ENCODE results near the gene ZNF26. TPM values are rescaled to one million over a fixed set of nuclear protein-coding genes. Genes with fewer than 3 reads are reported as not detected.

Gene ZNF26
- total and polyA plus RNA-seq, 12 donors, result 2.3 to 6.2 (median 3.8) TPM

DNA sequence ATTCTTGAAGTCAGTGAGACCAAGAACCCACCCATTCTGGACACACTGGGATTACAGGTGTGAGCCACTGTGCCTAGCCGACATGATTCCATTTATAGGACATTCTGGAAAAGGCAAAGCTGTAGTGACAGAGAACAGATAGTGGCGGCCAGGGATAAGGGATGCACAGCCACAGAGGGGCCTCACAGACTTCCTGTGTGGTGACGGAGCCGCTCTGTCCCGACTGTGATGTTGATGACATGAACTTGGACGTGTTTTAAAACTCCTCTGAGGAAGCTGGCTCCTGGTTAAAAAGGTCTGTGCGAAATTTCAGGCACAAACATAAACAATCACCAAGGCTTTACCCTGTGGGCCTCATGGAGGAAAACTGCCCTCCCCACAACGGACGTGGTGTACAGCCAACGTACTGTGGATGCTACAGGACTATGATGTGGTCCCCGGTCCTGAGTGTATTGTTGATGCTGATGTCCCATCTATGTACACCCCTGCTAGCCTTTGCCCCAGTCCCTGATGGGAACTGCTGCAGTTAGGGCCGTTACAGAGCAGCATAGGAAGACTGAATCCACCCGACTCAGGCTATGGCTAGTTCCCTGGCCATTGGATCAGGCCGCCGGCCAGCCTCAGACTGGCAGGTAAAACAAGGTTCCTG is 46.0 kb upstream of the ZNF26 start:
- H3K4me1 ChIP-seq, result no peaks in the 10 kb centered on the region
- TF ChIP-seq, protein P1, sequence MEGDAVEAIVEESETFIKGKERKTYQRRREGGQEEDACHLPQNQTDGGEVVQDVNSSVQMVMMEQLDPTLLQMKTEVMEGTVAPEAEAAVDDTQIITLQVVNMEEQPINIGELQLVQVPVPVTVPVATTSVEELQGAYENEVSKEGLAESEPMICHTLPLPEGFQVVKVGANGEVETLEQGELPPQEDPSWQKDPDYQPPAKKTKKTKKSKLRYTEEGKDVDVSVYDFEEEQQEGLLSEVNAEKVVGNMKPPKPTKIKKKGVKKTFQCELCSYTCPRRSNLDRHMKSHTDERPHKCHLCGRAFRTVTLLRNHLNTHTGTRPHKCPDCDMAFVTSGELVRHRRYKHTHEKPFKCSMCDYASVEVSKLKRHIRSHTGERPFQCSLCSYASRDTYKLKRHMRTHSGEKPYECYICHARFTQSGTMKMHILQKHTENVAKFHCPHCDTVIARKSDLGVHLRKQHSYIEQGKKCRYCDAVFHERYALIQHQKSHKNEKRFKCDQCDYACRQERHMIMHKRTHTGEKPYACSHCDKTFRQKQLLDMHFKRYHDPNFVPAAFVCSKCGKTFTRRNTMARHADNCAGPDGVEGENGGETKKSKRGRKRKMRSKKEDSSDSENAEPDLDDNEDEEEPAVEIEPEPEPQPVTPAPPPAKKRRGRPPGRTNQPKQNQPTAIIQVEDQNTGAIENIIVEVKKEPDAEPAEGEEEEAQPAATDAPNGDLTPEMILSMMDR (IDR thresholded peaks at IDR 0.05), result no peak
- no peak overlapping the region for H3K4me3 ChIP-seq
- DNase-seq (no peak), ATAC-seq (no peak)
- WGBS, 2 donors, result 92 to 94% methylated on average over 15 of the region's 15 CpGs
- H3K36me3 ChIP-seq, result peaks cover 0 to 68% (median 47%) of the 10 kb centered on the region in 9 donors
- H3K9me3 ChIP-seq, result peaks cover 0 to 100% (median 48%) of the 10 kb centered on the region in 11 donors
- no peak overlapping the region for H3K27ac ChIP-seq
- intact Hi-C loops (cut with DNase I), result no loop called here
- H3K27me3 ChIP-seq, result no peaks in the 10 kb centered on the region

DNA sequence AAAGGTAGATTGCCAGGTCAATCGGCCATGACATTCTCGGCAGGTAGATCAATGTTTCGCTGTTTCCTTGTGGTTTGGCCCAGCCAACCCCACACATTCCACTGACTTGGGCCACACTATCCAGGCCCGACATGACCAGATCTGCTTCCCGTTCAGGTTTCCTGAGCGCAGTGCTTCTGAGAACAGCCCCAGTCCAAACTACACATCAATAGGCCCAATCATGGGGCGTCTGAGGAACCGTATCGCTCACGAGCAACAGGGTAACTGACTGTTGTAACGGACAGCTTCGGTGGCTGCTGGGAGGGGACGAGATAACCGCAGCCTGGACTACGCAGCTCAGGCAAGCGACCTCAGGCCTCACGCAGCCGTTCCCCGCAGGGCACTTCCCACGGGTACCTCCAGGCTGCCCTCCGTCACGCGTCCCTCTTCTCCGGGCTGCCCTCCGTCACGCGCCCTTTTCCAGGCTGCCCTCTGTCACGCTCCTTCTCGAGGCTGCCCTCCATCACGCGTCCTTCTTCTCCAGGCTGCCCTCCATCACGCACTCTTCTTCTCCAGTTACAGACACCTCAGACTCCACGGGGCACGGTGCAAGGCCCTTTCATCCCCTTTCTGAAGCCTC is 44.7 kb upstream of the ZNF26 start:
- intact Hi-C loops (cut with DNase I), result no loop called here
- Histone ChIP-seq H3K27me3 (no peaks in the 10 kb centered on the region), H3K4me1 (no peaks in the 10 kb centered on the region), H3K4me3 (no peak overlapping the region), H3K36me3 (peaks cover 0 to 72% (median 59%) of the 10 kb centered on the region in 9 donors), H3K9me3 (peaks cover 0 to 100% (median 46%) of the 10 kb centered on the region in 11 donors), H3K27ac (no peak overlapping the region)
- WGBS, 2 donors, result 95 to 98% methylated on average over 34 of the region's 34 CpGs
- TF ChIP-seq, protein P1 (IDR thresholded peaks at IDR 0.05), result no peak
- no peak for DNase-seq
- peak in 1 of 8 donors; percentile 34 for ATAC-seq

DNA sequence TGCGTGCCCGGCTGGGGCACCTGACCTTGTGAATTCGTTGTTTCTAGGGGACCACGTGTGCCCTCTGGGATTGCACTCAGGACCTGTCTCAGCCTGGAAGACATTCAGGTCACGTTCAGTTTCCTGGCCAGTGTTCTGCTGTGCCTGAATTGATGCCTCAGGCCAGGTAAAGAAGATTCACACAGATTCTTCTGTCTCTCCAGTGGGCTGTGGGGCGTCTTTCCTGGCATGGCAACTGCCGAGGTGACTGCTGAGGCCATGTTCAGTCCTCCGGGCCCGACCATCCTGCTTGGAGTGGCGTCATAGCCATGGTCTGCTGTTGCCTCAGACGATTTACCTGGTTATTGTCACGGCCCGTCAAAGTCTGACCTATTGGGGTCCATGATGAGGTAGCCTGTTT is 43.6 kb upstream of the ZNF26 start:
- Histone ChIP-seq H3K4me1 (no peaks in the 10 kb centered on the region), H3K36me3 (peaks cover 0 to 78% (median 65%) of the 10 kb centered on the region in 9 donors), H3K9me3 (peaks cover 0 to 100% (median 43%) of the 10 kb centered on the region in 11 donors), H3K27ac (no peak overlapping the region), H3K4me3 (no peak overlapping the region), H3K27me3 (no peaks in the 10 kb centered on the region)
- intact Hi-C loops (cut with DNase I), result no loop called here
- DNase-seq, result no peak
- TF ChIP-seq, protein P1 (IDR thresholded peaks at IDR 0.05), result no peak
- WGBS, 2 donors, result 98% methylated on average over 13 of the region's 13 CpGs
- ATAC-seq, result no peak

DNA sequence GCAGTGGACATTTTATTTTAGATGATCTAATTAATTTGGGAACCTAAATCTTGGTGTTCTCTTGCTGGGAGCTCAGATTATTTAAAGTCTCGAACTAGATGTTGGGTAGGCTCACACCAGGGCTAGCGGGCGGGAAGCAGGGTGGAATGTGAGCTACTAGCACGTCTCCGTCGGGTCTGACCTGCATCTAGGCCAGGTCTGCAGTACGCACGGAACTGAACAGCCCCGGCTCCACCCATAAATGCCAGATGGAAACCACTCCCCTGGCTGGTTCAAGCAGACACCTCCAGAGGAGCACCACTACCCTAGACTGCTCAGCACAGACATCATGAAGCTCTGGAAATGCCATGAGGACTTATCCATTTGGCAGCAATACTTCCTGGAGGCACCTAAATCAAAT is 40.4 kb upstream of the ZNF26 start:
- intact Hi-C loops (cut with DNase I), result no loop called here
- H3K36me3 ChIP-seq, result peaks cover 0 to 98% (median 66%) of the 10 kb centered on the region in 9 donors
- no peak overlapping the region for H3K27ac ChIP-seq
- H3K4me3 ChIP-seq, result no peak overlapping the region
- DNase-seq, result no peak
- H3K9me3 ChIP-seq, result peaks cover 0 to 100% (median 41%) of the 10 kb centered on the region in 11 donors
- no peaks in the 10 kb centered on the region for H3K4me1 ChIP-seq
- TF ChIP-seq, protein P1 (IDR thresholded peaks at IDR 0.05), result no peak
- H3K27me3 ChIP-seq, result no peaks in the 10 kb centered on the region
- 97 to 99% methylated on average over 9 of the region's 9 CpGs for WGBS, 2 donors
- ATAC-seq, result no peak

All from heart right ventricle (tissue), 16 donors.